Measurements from ENCODE around the gene SCNN1A.

The SCNN1A gene

DNA sequence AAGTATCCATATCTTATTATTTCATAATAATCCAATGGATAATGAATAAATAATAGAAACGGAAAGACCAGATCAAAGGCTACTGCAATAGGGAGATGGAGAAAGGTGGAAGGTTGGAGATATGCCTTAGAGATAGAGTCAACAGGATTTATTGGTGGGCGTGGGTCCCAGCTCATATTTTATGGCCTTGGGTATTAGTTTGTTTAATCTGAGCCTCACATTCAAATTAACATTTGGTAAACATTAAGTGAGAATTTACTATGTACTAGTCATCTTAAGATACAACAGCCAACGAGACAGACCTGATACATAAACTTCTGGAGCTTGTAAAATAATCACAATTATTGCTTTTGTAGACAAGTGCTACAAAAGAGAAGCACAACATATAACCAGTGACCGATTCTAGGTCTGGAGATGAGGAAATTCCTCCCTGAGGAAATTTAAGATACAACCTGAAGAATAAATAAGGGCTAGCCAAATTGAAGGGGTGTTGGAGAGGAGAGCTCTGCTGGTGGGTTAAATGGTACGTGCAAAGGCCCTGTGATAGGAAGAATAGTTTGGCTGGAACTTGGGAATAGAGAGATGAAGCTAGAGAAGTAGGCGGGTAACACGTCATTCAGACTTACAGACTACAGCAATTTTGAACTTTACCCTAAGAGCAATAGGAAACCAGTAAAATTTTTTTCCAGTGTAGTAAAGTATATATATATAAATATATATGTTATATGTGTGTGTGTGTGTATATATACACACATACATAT lies 24.7 kb upstream of the SCNN1A start:
- Histone ChIP-seq H3K27ac (ENCODE audit: low read length) (no peak overlapping the region), H3K27me3 (ENCODE audit: control insufficient read depth in 1 of 2, insufficient read depth in 2 of 2, low read length in 2 of 2) (no peaks in the 10 kb centered on the region), H3K4me1 (ENCODE audit: control insufficient read depth, insufficient read depth, low read length) (no peaks in the 10 kb centered on the region), H3K4me3 (ENCODE audit: low read length in 2 of 2) (no peak overlapping the region), H3K9me3 (ENCODE audit: control insufficient read depth in 2 of 2, low read length in 2 of 2) (no peaks in the 10 kb centered on the region), H3K9ac (ENCODE audit: low read length in 2 of 2) (no peak overlapping the region), H3K36me3 (ENCODE audit: control insufficient read depth in 2 of 2, insufficient read depth in 2 of 2, low read length in 2 of 2) (no peaks in the 10 kb centered on the region)

DNA sequence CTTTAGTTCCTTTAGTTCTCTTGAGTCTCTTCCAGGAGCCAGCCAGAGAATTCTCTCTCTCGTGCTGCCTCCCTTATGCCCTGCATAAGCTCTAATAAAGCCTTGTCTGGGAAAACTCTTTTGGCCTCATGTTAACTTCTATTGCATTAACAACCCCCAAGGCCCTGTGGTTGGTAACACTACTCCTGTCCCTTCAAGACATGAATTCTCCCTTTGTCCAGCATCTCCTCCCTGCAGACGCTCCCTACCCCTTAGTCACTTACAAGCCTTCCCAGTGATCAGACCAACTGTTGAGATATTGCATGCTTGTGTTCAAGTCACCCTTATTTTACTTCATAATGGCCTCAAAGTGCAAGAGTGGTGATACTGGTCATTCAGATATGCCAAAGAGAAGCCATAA lies 20.7 kb upstream of the SCNN1A start:
- Histone ChIP-seq H3K4me3 (ENCODE audit: low read length in 2 of 2) (no peak overlapping the region), H3K27ac (ENCODE audit: low read length) (no peak overlapping the region), H3K9ac (ENCODE audit: low read length in 2 of 2) (no peak overlapping the region), H3K9me3 (ENCODE audit: control insufficient read depth in 2 of 2, low read length in 2 of 2) (no peaks in the 10 kb centered on the region), H3K4me1 (ENCODE audit: control insufficient read depth, insufficient read depth, low read length) (peaks cover 19% of the 10 kb centered on the region), H3K36me3 (ENCODE audit: control insufficient read depth in 2 of 2, insufficient read depth in 2 of 2, low read length in 2 of 2) (peaks cover 3 to 5% of the 10 kb centered on the region in 2 donors), H3K27me3 (ENCODE audit: control insufficient read depth in 1 of 2, insufficient read depth in 2 of 2, low read length in 2 of 2) (no peaks in the 10 kb centered on the region)

DNA sequence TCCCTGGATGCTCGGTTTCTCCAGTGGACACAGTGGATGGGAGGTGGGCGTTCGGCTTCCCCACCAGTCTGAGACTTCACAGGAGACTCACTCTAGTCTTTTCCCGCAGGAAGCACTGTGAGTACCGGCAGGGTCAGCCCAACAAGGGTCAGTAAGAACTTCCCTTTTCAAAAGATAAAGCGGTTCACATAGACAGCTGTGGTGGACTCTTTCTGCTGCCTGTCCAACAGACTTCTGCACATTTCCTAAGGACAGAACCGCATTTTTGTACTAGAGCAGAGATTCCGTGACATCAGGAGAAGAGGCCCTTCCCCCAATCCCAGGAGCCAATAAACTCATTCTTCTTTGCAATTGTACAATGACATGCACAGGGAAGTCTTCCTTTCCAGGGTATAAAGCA lies 19.0 kb upstream of the SCNN1A start:
- Histone ChIP-seq H3K27me3 (ENCODE audit: control insufficient read depth in 1 of 2, insufficient read depth in 2 of 2, low read length in 2 of 2) (no peaks in the 10 kb centered on the region), H3K4me1 (ENCODE audit: control insufficient read depth, insufficient read depth, low read length) (peaks cover 31% of the 10 kb centered on the region), H3K36me3 (ENCODE audit: control insufficient read depth in 2 of 2, insufficient read depth in 2 of 2, low read length in 2 of 2) (peaks cover 8 to 10% of the 10 kb centered on the region in 2 donors), H3K9me3 (ENCODE audit: control insufficient read depth in 2 of 2, low read length in 2 of 2) (no peaks in the 10 kb centered on the region), H3K27ac (ENCODE audit: low read length) (peak overlapping the region; percentile 88), H3K9ac (ENCODE audit: low read length in 2 of 2) (no peak overlapping the region), H3K4me3 (ENCODE audit: low read length in 2 of 2) (no peak overlapping the region)

DNA sequence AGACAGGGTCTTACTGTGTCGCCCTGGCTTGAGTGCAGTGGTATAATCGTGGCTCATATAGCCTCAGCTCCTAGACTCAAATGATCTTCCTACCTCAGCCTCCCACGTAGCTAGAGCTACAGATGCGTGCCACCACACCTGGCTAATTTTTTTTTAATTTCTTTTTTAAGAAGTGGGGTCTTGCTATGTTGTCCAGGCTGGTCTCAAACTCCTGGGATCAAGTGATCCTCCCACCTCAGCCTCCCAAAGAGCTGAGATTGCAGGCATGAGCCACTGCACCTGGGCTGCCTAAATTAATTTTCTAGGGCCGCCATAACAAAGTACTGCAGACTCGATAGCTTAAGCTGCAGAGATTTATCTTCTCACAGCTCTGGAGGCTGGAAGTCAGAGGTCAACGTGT lies 17.7 kb upstream of the SCNN1A start:
- no peaks in the 10 kb centered on the region for H3K27me3 ChIP-seq (ENCODE audit: control insufficient read depth in 1 of 2, insufficient read depth in 2 of 2, low read length in 2 of 2)
- H3K27ac ChIP-seq (ENCODE audit: low read length) = peak overlapping the region; percentile 88
- peaks cover 31% of the 10 kb centered on the region for H3K4me1 ChIP-seq (ENCODE audit: control insufficient read depth, insufficient read depth, low read length)
- no peaks in the 10 kb centered on the region for H3K9me3 ChIP-seq (ENCODE audit: control insufficient read depth in 2 of 2, low read length in 2 of 2)
- no peak overlapping the region for H3K9ac ChIP-seq (ENCODE audit: low read length in 2 of 2)
- no peak overlapping the region for H3K4me3 ChIP-seq (ENCODE audit: low read length in 2 of 2)
- H3K36me3 ChIP-seq (ENCODE audit: control insufficient read depth in 2 of 2, insufficient read depth in 2 of 2, low read length in 2 of 2) = peaks cover 18 to 22% of the 10 kb centered on the region in 2 donors

DNA sequence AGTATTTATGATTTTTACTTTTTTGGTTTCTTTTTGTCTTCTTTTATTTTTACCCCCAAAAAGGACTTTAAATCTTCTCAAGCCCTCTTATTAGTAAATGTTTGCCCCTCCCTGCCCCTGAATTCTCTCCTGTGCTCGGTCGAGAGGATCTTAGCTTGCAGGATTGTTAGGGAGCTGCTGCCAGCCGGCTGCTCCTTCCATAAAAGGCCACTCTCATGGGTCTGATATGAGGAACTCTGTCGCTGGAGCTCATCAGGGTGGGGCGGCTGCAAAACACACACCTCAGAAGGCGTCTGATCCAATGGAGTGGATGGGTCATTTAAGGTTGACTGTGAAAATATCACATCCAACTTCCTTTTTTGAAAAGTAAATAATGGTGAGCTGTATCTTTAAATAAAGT lies 17.1 kb upstream of the SCNN1A start:
- peak overlapping the region; percentile 46 to 51 for H3K9ac ChIP-seq (ENCODE audit: low read length in 2 of 2)
- peaks cover 24 to 27% of the 10 kb centered on the region in 2 donors for H3K36me3 ChIP-seq (ENCODE audit: control insufficient read depth in 2 of 2, insufficient read depth in 2 of 2, low read length in 2 of 2)
- H3K4me3 ChIP-seq (ENCODE audit: low read length in 2 of 2) = no peak overlapping the region
- peak overlapping the region; percentile 88 for H3K27ac ChIP-seq (ENCODE audit: low read length)
- H3K4me1 ChIP-seq (ENCODE audit: control insufficient read depth, insufficient read depth, low read length) = peaks cover 31% of the 10 kb centered on the region
- H3K27me3 ChIP-seq (ENCODE audit: control insufficient read depth in 1 of 2, insufficient read depth in 2 of 2, low read length in 2 of 2) = no peaks in the 10 kb centered on the region
- H3K9me3 ChIP-seq (ENCODE audit: control insufficient read depth in 2 of 2, low read length in 2 of 2) = no peaks in the 10 kb centered on the region

DNA sequence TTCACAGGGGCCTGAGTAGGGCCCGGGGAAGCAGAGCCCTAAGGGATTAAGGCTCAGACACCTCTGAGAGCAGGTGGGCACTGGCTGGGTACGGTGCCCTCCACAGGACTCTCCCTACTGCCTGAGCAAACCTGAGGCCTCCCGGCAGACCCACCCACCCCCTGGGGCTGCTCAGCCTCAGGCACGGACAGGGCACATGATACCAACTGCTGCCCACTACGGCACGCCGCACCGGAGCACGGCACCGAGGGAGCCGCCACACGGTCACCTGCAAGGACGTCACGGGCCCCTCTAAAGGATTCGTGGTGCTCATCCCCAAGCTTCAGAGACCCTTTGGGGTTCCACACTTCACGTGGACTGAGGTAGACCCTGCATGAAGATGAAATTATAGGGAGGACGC lies 15.7 kb upstream of the SCNN1A start:
- Histone ChIP-seq H3K27me3 (ENCODE audit: control insufficient read depth in 1 of 2, insufficient read depth in 2 of 2, low read length in 2 of 2) (no peaks in the 10 kb centered on the region), H3K4me1 (ENCODE audit: control insufficient read depth, insufficient read depth, low read length) (peaks cover 38% of the 10 kb centered on the region), H3K9me3 (ENCODE audit: control insufficient read depth in 2 of 2, low read length in 2 of 2) (no peaks in the 10 kb centered on the region), H3K27ac (ENCODE audit: low read length) (peak overlapping the region; percentile 58), H3K4me3 (ENCODE audit: low read length in 2 of 2) (no peak overlapping the region), H3K36me3 (ENCODE audit: control insufficient read depth in 2 of 2, insufficient read depth in 2 of 2, low read length in 2 of 2) (peaks cover 38% of the 10 kb centered on the region in 2 donors), H3K9ac (ENCODE audit: low read length in 2 of 2) (no peak overlapping the region)

DNA sequence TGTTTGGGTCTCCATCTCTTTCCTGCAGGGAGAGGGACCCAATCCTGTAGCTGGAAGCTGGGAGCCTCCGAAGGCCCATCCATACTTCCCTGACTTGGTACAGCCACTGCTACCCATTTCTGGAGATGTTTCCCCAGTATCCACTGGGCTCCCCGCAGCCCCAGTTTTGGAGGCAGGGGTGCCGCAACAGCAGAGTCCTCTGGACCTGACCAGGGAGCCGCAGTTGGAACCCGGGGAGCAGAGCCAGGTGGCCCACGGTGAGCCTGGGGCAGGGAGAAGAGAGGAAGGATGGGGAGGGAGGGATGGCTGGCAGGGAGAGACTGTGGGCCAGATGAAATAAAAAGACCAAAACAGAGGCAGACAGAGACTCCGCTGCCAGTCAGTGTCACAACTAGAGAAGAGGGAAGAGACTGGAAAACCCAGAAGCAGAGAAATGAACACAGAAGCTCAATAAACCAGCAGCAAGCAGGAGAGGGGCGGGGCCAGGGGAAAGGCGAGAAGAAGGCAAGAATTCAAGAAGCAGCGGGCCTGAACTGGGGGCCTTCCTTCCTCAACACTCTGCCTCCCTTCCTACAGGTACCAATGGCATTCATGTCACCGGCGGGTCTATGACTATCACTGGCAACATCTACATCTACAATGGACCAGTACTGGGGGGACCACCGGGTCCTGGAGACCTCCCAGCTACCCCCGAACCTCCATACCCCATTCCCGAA lies 14.9 kb upstream of the SCNN1A start:
- no peak overlapping the region for H3K9ac ChIP-seq (ENCODE audit: low read length in 2 of 2)
- peaks cover 44% of the 10 kb centered on the region for H3K4me1 ChIP-seq (ENCODE audit: control insufficient read depth, insufficient read depth, low read length)
- H3K36me3 ChIP-seq (ENCODE audit: control insufficient read depth in 2 of 2, insufficient read depth in 2 of 2, low read length in 2 of 2) = peaks cover 40 to 42% of the 10 kb centered on the region in 2 donors
- no peak overlapping the region for H3K4me3 ChIP-seq (ENCODE audit: low read length in 2 of 2)
- peak overlapping the region; percentile 58 for H3K27ac ChIP-seq (ENCODE audit: low read length)
- H3K9me3 ChIP-seq (ENCODE audit: control insufficient read depth in 2 of 2, low read length in 2 of 2) = no peaks in the 10 kb centered on the region
- H3K27me3 ChIP-seq (ENCODE audit: control insufficient read depth in 1 of 2, insufficient read depth in 2 of 2, low read length in 2 of 2) = no peaks in the 10 kb centered on the region

DNA sequence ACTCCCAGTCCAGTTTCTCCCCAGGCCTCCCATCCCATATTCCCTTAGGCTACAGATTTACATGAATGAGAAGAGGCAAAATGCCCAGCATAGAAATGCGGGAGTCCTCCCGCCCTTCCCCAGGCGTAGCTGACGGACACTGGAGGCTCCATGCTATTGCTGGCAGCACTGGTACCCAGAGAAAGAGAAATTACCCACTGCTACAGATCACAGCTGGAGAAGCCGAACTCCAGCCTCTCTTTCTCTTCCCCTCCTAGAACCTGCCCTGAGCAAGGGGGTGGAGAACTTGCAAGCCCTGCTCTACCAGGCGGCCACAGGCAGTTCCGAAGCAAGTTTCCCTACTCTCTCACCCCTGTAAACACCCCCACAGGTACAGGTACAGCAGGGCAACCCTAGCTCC lies 12.2 kb upstream of the SCNN1A start:
- Histone ChIP-seq H3K9me3 (ENCODE audit: control insufficient read depth in 2 of 2, low read length in 2 of 2) (no peaks in the 10 kb centered on the region), H3K4me3 (ENCODE audit: low read length in 2 of 2) (no peak overlapping the region), H3K4me1 (ENCODE audit: control insufficient read depth, insufficient read depth, low read length) (peaks cover 61% of the 10 kb centered on the region), H3K27ac (ENCODE audit: low read length) (peak overlapping the region; percentile 41), H3K27me3 (ENCODE audit: control insufficient read depth in 1 of 2, insufficient read depth in 2 of 2, low read length in 2 of 2) (no peaks in the 10 kb centered on the region), H3K36me3 (ENCODE audit: control insufficient read depth in 2 of 2, insufficient read depth in 2 of 2, low read length in 2 of 2) (peaks cover 38 to 43% of the 10 kb centered on the region in 2 donors), H3K9ac (ENCODE audit: low read length in 2 of 2) (peak overlapping the region in 1 of 2 donors; percentile 6)

DNA sequence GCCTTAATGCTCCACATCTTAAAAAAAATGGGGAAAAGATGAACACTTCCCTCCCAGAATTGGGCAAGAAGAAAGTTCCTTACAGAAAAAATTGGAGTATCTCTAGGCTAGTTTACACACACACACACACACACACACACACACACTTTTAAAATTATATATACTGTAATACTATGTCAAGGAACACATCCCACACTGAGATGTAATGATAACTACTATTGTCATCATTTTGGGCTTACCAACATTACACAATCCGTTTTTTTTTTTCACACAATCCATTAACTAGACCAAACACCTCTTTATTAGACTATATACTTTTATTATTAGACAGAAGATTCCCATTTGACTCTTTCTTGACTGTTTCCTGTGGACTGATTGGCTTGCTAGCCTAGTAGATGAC lies 11.1 kb upstream of the SCNN1A start:
- Histone ChIP-seq H3K9ac (ENCODE audit: low read length in 2 of 2) (peak overlapping the region; percentile 7 to 32), H3K36me3 (ENCODE audit: control insufficient read depth in 2 of 2, insufficient read depth in 2 of 2, low read length in 2 of 2) (peaks cover 38 to 40% of the 10 kb centered on the region in 2 donors), H3K4me3 (ENCODE audit: low read length in 2 of 2) (no peak overlapping the region), H3K27me3 (ENCODE audit: control insufficient read depth in 1 of 2, insufficient read depth in 2 of 2, low read length in 2 of 2) (no peaks in the 10 kb centered on the region), H3K27ac (ENCODE audit: low read length) (no peak overlapping the region), H3K9me3 (ENCODE audit: control insufficient read depth in 2 of 2, low read length in 2 of 2) (no peaks in the 10 kb centered on the region), H3K4me1 (ENCODE audit: control insufficient read depth, insufficient read depth, low read length) (peaks cover 55% of the 10 kb centered on the region)

DNA sequence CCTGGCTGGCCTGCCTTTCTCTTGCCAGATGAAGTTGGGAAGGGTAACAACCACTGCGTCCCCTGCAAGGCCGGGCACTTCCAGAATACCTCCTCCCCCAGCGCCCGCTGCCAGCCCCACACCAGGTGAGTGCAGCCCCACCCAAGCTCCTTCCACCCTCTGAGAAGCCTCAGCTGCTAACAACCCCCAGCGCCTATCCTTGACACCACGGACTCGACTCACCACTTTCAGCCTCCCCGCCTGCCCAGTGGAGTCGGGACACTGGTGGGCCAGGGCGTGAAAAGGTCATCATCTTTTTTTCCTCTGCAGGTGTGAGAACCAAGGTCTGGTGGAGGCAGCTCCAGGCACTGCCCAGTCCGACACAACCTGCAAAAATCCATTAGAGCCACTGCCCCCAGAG lies 10.7 kb upstream of the SCNN1A start:
- H3K36me3 ChIP-seq (ENCODE audit: control insufficient read depth in 2 of 2, insufficient read depth in 2 of 2, low read length in 2 of 2) = peaks cover 35 to 40% of the 10 kb centered on the region in 2 donors
- no peak overlapping the region for H3K4me3 ChIP-seq (ENCODE audit: low read length in 2 of 2)
- no peak overlapping the region for H3K27ac ChIP-seq (ENCODE audit: low read length)
- no peaks in the 10 kb centered on the region for H3K9me3 ChIP-seq (ENCODE audit: control insufficient read depth in 2 of 2, low read length in 2 of 2)
- H3K4me1 ChIP-seq (ENCODE audit: control insufficient read depth, insufficient read depth, low read length) = peaks cover 53% of the 10 kb centered on the region
- H3K27me3 ChIP-seq (ENCODE audit: control insufficient read depth in 1 of 2, insufficient read depth in 2 of 2, low read length in 2 of 2) = no peaks in the 10 kb centered on the region
- H3K9ac ChIP-seq (ENCODE audit: low read length in 2 of 2) = no peak overlapping the region

Measured in stomach smooth muscle (tissue), 2 donors.